ENCODE measurements around the gene RPH3AL. TPM values are rescaled to one million over a fixed set of nuclear protein-coding genes. Genes with fewer than 3 reads are reported as not detected.

Gene RPH3AL
- total and polyA plus RNA-seq, 2 of the 8 experiments (the other 6 are each of a cell fraction or from before 2014, with no cell fraction given): 5.6 to 5.8 TPM

- no peak for TF ChIP-seq SIX5 (IDR thresholded peaks at IDR 0.05; ENCODE audit: low read depth, low read length)
- TF ChIP-seq TBP (IDR thresholded peaks at IDR 0.05; ENCODE audit: low read depth, low read length): no peak
- no peak for TF ChIP-seq USF2 (IDR thresholded peaks at IDR 0.05; ENCODE audit: low read length)
- TF ChIP-seq RXRA (IDR thresholded peaks at IDR 0.05; ENCODE audit: insufficient read depth, low read depth, low read length): no peak
Measured at GRCh38 chr17:231191-231965, 121.2 kb downstream of the RPH3AL start (continued).

Data from H1 (cell line).